GM21825 (cell line): Measurements from ENCODE around the gene MYLK2.
A peak's percentile ranks its signal among the peaks of the same experiment; 100 is the strongest.

Source experiments
- ATAC-seq: cut with Tn5 transposase; IDR thresholded peaks from one replicate; pipeline ENCODE4 v1.9.1; 2021; ENCODE audit warnings: mild to moderate bottlenecking, moderate library complexity; ENCODE audit not compliant: unreplicated experiment

The MYLK2 gene

DNA sequence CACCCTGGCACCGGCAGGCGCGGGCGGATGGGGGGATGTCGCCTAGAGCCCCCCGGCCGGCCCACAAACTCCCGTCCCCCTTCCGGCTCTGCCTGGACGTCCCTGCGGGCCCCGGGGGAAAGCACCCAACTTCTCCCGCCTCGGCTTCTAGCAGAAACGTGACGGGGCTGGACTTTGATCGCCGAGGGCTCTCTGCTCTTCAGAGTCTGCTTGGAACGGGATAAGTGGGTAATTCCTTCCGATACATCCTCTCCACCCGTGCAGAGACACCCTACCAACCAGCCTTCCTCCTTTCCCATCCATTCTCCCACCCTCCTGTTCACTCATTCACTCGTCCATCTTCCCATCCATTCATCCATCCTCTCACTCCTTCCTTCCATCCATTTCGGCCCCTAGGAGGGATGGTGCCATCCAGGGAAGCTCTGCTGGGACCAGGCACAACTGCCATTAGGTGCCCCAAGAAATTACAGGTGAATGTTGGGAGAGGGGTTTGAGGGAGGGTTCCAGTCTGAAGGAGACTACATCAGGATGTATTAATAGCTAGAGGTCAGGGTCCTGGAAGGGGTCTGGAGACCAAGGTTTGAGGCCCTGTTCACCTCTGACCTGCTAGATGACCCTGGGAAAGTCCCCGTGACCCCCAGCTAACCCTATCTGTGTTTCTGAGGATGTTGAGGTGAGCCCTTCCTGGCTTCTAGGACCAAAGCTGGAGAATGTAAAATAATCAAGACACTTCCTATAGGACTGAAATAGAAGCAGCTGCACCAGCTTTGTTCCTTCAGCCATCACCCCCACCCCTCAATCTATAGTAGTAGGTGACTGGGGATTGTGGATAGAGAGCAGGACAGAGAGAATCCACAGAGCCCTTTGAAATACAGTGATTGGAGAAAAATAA, 51.8 kb downstream of the MYLK2 start:
- no peak for ATAC-seq

- ATAC-seq: no peak
Observed at GRCh38 chr20:31871618-31871954, 52.4 kb downstream of the MYLK2 start.

GRCh38 chr20:31872406-31872805, 53.2 kb downstream of the MYLK2 start:
- no peak for ATAC-seq

GRCh38 chr20:31875671-31876070, 56.5 kb downstream of the MYLK2 start:
- no peak for ATAC-seq

GRCh38 chr20:31877684-31878083, 58.5 kb downstream of the MYLK2 start:
- ATAC-seq: no peak

DNA sequence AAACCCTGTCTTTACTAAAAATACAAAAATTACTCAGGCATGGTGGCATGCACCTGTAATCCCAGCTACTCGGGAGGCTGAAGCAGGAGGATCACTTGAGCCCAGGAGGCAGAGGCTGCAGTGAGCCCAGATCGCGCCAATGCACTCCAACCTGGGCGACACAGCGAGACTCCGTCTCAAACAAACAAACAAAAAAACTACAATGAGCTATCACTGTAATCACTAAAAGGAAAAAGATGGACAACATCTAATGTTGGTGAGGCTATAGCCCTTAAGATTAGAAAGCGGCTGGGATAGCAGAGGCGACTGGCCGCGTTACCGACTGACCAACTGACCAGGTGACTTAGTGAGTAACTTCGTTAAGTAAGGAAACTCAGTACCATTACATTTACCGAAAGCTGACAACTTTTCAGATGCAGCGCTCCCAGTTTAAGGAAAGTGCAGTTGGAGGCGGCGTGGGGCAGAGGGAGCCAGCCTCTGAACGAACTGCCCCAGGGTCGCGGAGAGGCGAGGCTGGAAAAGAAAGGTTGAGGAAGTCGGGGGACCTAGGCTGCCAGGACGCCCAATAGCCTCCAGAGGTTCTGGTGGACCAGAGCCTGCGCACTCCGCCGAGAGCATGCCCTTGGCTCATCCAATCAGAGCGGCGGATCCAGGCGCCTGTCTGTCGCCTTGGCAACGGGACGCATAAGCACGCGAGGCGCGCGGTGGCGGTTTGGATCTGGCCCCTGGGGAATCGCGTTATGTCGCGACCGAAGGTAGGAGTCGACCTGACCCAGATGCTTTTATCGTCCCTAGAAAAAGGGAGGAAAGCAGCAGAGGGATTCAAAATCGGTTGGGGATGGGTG, 60.2 kb downstream of the MYLK2 start:
- peak; percentile 55 for ATAC-seq

DNA sequence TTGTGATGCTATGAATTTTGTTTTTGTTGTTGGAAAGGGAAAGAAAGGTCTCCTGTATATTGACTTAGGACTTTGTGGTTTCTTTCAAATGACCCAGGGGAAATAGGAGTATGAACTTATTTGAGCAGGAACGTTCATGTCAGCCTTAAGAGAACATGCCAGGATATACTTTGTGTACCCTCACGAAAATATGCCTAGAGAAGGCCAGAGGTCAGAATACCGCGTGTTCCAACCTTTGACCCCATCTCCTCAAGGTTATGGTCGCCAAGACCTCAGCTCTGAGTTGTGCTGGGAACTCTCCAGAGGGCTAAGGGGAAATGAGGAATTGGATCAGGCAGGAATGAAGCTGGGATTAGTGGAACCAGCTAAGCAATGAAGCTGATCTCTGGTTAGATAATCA, 62.8 kb downstream of the MYLK2 start:
- no peak for ATAC-seq

DNA sequence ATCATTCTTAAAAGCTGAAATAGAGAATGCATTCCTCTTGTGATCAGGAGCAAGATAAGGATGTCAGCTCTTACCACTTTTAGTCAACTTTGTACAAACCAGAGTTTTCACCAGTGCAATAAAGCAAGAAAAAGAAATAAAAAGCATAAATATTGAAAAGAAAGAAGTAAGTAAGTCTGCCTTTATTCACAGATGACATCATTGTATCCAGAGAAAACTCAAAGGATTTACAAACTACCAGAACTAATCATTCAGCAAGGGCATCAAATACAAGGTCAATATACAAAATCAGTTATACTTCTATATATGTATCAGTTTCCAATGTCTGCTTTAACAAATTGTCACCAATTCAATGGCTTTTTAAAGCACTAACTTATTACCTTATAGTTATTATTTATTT, 64.7 kb downstream of the MYLK2 start:
- ATAC-seq: no peak
